ENCODE measurements around the gene TRIM27. TPM values are rescaled to one million over a fixed set of nuclear protein-coding genes. Genes with fewer than 3 reads are reported as not detected.
"Not testable (repeated sequence)": the region's sequence is repeated elsewhere in the genome, so short reads cannot be mapped to it uniquely, and the experiment has no call there.

TRIM27 gene
- polyA plus RNA-seq, 1 donor from 2014 or later, result 79.7 TPM

DNA sequence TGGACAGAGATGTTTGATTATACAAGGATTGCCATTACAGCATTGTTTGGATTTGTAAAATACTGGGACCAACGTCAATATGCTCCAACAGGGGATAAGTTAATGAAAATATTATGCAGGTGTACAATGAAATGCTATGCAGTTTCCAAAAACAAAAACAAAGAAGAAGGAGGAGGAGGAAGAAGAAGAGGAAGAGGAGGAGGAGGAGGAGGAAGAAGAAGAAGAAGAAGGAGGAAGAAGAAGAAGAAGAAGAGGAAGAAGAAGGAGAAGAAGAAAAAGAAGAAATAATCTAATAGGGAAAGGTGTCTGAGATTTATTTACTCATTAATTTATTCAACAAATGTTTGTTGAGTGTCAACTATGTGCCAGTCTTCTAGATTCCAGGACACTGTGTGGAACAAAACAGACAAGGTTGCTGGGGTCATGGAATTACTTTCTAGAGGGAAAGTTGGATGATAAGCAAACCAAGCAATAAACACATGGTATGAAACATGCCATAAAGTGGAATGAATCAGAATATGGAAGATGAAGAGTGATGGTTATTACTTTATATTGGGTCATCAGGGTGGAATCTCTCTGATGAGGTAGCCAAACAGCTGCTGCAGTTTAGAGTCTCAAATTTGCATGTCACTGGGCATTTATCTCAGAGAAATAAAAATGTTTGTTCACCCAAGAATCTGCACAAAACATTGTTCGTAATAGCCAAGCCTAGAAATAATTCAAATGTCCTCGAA, 6.3 kb upstream of the TRIM27 start:
- Histone ChIP-seq H3K79me2 (replicated peaks; ENCODE audit: insufficient read depth, low read length) (no peaks in the 10 kb centered on the region), H4K20me1 (ENCODE audit: insufficient read depth) (no peaks in the 10 kb centered on the region), H3K27me3 (ENCODE audit: insufficient read depth, low read depth, low read length) (no peaks in the 10 kb centered on the region)

DNA sequence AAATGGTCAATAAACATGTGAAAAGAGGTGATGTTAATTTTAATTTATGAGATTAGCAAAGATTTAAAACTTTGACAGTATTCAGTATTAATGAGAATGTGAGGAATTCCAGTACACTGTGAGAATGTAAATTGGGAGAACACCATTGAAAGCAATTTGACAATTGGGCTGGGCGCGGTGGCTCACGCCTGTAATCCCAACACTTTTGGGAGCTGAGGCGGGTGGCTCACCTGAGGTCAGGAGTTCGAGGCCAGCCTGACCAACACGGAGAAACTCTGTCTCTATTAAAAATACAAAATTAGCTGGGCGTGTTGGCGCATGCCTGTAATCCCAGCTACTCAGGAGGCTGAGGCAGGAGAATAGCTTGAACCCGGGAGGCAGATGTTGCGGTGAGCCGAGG, 5.6 kb upstream of the TRIM27 start:
- H2AFZ ChIP-seq (ENCODE audit: low read depth, low read length); H4K20me1 ChIP-seq (ENCODE audit: insufficient read depth); H3K4me3 ChIP-seq (ENCODE audit: low read length); H3K27ac ChIP-seq (ENCODE audit: low read length); H3K9ac ChIP-seq (ENCODE audit: low read length); H3K27me3 ChIP-seq (ENCODE audit: insufficient read depth, low read depth, low read length); H3K9me2 ChIP-seq (ENCODE audit: insufficient read depth, low read length); H3K36me3 ChIP-seq (ENCODE audit: insufficient read depth, low read length); H3K9me3 ChIP-seq (ENCODE audit: low read length); H3F3A ChIP-seq (ENCODE audit: insufficient read depth, low read length, poor library complexity, severe bottlenecking); H3K4me2 ChIP-seq (ENCODE audit: low read length); H3K79me2 ChIP-seq (replicated peaks; ENCODE audit: insufficient read depth, low read length): not testable (repeated sequence)

More for the DNA sequence above, 6.3 kb upstream of the TRIM27 start:
- Histone ChIP-seq H2AFZ (ENCODE audit: low read depth, low read length) (no peak overlapping the region), H3K9ac (ENCODE audit: low read length) (no peak overlapping the region), H3K9me3 (ENCODE audit: low read length) (no peaks in the 10 kb centered on the region), H3F3A (ENCODE audit: insufficient read depth, low read length, poor library complexity, severe bottlenecking) (no peaks in the 10 kb centered on the region), H3K9me2 (ENCODE audit: insufficient read depth, low read length) (no peaks in the 10 kb centered on the region), H3K4me2 (ENCODE audit: low read length) (no peak overlapping the region), H3K36me3 (ENCODE audit: insufficient read depth, low read length) (no peaks in the 10 kb centered on the region), H3K4me3 (ENCODE audit: low read length) (no peak overlapping the region), H3K27ac (ENCODE audit: low read length) (no peak overlapping the region)
- TF ChIP-seq, protein P1, sequence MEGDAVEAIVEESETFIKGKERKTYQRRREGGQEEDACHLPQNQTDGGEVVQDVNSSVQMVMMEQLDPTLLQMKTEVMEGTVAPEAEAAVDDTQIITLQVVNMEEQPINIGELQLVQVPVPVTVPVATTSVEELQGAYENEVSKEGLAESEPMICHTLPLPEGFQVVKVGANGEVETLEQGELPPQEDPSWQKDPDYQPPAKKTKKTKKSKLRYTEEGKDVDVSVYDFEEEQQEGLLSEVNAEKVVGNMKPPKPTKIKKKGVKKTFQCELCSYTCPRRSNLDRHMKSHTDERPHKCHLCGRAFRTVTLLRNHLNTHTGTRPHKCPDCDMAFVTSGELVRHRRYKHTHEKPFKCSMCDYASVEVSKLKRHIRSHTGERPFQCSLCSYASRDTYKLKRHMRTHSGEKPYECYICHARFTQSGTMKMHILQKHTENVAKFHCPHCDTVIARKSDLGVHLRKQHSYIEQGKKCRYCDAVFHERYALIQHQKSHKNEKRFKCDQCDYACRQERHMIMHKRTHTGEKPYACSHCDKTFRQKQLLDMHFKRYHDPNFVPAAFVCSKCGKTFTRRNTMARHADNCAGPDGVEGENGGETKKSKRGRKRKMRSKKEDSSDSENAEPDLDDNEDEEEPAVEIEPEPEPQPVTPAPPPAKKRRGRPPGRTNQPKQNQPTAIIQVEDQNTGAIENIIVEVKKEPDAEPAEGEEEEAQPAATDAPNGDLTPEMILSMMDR (IDR thresholded peaks at IDR 0.05; ENCODE audit: poor library complexity, severe bottlenecking), result no peak
- TF ChIP-seq RAD21 (conservative IDR thresholded peaks at IDR 0.05) (no peak), MXI1 (conservative IDR thresholded peaks at IDR 0.05; ENCODE audit: poor library complexity, severe bottlenecking) (no peak), POLR2AphosphoS5 (IDR thresholded peaks at IDR 0.05) (no peak), EZH2 (IDR thresholded peaks at IDR 0.05; ENCODE audit: borderline replicate concordance, insufficient read depth, low read length, poor library complexity, severe bottlenecking) (no peak), SMC3 (conservative IDR thresholded peaks at IDR 0.05; ENCODE audit: poor library complexity) (no peak), EP300 (conservative IDR thresholded peaks at IDR 0.05; ENCODE audit: poor library complexity, severe bottlenecking) (no peak), TAF1 (IDR thresholded peaks at IDR 0.05; ENCODE audit: low read depth) (no peak)
- TF ChIP-seq, protein P2, sequence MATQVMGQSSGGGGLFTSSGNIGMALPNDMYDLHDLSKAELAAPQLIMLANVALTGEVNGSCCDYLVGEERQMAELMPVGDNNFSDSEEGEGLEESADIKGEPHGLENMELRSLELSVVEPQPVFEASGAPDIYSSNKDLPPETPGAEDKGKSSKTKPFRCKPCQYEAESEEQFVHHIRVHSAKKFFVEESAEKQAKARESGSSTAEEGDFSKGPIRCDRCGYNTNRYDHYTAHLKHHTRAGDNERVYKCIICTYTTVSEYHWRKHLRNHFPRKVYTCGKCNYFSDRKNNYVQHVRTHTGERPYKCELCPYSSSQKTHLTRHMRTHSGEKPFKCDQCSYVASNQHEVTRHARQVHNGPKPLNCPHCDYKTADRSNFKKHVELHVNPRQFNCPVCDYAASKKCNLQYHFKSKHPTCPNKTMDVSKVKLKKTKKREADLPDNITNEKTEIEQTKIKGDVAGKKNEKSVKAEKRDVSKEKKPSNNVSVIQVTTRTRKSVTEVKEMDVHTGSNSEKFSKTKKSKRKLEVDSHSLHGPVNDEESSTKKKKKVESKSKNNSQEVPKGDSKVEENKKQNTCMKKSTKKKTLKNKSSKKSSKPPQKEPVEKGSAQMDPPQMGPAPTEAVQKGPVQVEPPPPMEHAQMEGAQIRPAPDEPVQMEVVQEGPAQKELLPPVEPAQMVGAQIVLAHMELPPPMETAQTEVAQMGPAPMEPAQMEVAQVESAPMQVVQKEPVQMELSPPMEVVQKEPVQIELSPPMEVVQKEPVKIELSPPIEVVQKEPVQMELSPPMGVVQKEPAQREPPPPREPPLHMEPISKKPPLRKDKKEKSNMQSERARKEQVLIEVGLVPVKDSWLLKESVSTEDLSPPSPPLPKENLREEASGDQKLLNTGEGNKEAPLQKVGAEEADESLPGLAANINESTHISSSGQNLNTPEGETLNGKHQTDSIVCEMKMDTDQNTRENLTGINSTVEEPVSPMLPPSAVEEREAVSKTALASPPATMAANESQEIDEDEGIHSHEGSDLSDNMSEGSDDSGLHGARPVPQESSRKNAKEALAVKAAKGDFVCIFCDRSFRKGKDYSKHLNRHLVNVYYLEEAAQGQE (IDR thresholded peaks at IDR 0.05; ENCODE audit: borderline replicate concordance), result no peak
